Measurements from ENCODE around the gene CAMK2G.

DNA sequence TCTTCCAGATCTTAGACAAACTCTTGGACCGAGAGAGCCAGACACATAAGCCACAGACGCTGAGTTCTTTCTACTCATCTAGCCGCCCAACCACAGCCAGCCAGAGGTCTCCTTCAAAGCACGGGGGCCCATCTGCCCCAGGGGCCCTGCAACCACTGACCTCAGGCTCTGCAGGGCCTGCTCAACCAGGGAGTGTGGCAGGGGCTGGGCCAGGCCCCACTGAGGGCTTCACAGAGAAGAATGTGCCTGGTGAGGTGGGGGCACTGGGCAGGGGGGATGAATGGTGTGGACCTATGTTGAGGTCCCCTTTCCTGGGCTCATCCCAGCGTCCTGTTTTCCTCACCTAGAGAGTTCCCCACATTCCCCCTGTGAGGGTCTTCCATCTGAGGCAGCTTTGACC lies 77.6 kb downstream of the CAMK2G start:
- TF ChIP-seq, protein P1, sequence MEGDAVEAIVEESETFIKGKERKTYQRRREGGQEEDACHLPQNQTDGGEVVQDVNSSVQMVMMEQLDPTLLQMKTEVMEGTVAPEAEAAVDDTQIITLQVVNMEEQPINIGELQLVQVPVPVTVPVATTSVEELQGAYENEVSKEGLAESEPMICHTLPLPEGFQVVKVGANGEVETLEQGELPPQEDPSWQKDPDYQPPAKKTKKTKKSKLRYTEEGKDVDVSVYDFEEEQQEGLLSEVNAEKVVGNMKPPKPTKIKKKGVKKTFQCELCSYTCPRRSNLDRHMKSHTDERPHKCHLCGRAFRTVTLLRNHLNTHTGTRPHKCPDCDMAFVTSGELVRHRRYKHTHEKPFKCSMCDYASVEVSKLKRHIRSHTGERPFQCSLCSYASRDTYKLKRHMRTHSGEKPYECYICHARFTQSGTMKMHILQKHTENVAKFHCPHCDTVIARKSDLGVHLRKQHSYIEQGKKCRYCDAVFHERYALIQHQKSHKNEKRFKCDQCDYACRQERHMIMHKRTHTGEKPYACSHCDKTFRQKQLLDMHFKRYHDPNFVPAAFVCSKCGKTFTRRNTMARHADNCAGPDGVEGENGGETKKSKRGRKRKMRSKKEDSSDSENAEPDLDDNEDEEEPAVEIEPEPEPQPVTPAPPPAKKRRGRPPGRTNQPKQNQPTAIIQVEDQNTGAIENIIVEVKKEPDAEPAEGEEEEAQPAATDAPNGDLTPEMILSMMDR (conservative IDR thresholded peaks at IDR 0.05; ENCODE audit: low read length) = no peak
- TF ChIP-seq EZH2phosphoT487 (IDR thresholded peaks at IDR 0.05; ENCODE audit: borderline replicate concordance, low read depth, low read length) = no peak
